Natural killer cell (primary cell): ENCODE data around the gene IGSF9. TPM values are rescaled to one million over a fixed set of nuclear protein-coding genes. Genes with fewer than 3 reads are reported as not detected.

ENCODE experiments used
- ATAC-seq, 3 donors: fragments of 150-1000 bp in 2 of 3; fragments of 200-7000 bp in 1 of 3; cut with Tn5 transposase; 1 replicate in 1 of 3; 2 replicates in 2 of 3; pipeline ENCODE4 v1.10.0; 2021; ENCODE audit warnings: mild to moderate bottlenecking in 2 of 3, moderate library complexity in 2 of 3
- DNase-seq, 2 donors: peaks; one replicate each; pipeline versions ENCODE4 v3.0.0 to v3.0.0-alpha.2; 2013 to 2021; ENCODE audit warnings: mixed read lengths in 1 of 2
- H3K27ac ChIP-seq: one replicate; pipeline ENCODE4 v1.5.1; 2013; ENCODE audit warnings: mild to moderate bottlenecking, low read length
- H3K27me3 ChIP-seq: one replicate; pipeline ENCODE4 v1.6.1; 2013; ENCODE audit warnings: low read length; ENCODE audit not compliant: control insufficient read depth, insufficient read depth
- H3K36me3 ChIP-seq: one replicate; pipeline ENCODE4 v1.6.1; 2013; ENCODE audit warnings: low read length; ENCODE audit not compliant: control insufficient read depth, insufficient read depth
- H3K4me1 ChIP-seq: one replicate; pipeline ENCODE4 v1.6.1; 2013; ENCODE audit warnings: low read length; ENCODE audit not compliant: control insufficient read depth, insufficient read depth
- H3K4me3 ChIP-seq: one replicate; pipeline ENCODE4 v1.5.1; 2013; ENCODE audit warnings: low read length
- H3K9me3 ChIP-seq: one replicate; pipeline ENCODE4 v1.6.1; 2013; ENCODE audit warnings: low read length; ENCODE audit not compliant: control insufficient read depth, insufficient read depth
- H3K27ac Mint-ChIP-seq, 2 donors: one replicate each; pipeline ENCODE4 v1.8.0; 2022; ENCODE audit warnings: mild to moderate bottlenecking in 2 of 2, mixed read lengths in 2 of 2, moderate library complexity in 1 of 2
- H3K27me3 Mint-ChIP-seq, 2 donors: one replicate each; pipeline ENCODE4 v1.8.0; 2022; ENCODE audit warnings: low read depth in 2 of 2, mixed read lengths in 2 of 2
- H3K36me3 Mint-ChIP-seq: one replicate; pipeline ENCODE4 v1.8.0; 2022; ENCODE audit warnings: mixed read lengths
- H3K4me1 Mint-ChIP-seq, 2 donors: one replicate each; pipeline ENCODE4 v1.8.0; 2022; ENCODE audit warnings: mixed read lengths in 2 of 2
- H3K4me3 Mint-ChIP-seq: one replicate; pipeline ENCODE4 v1.8.0; 2022; ENCODE audit warnings: mild to moderate bottlenecking, moderate library complexity, mixed read lengths
- H3K9me3 Mint-ChIP-seq, 2 donors: one replicate each; pipeline ENCODE4 v1.8.0; 2022; ENCODE audit warnings: mixed read lengths in 2 of 2
- CTCF ChIP-seq: fragments of 200-600 bp; IDR thresholded peaks from one replicate; pipeline ENCODE4 v1.8.0; 2022; ENCODE audit warnings: antibody characterized with exemption
- WGBS: methylation state at CpG from one replicate; pipeline ENCODE4 v1.1.7; 2013; ENCODE audit warnings: missing lambda C conversion rate; ENCODE audit not compliant: insufficient coverage; 5-methylcytosine and 5-hydroxymethylcytosine counted together
- intact Hi-C: fragments of 100-400 bp; cut with micrococcal nuclease; formaldehyde crosslinking; loops from one replicate; pipeline ENCODE4 v1.14.2; 2022
- total RNA-seq, 4 donors: library from RNA; stranded (reverse); fragments of 120-200 nt in 1 of 4; gene quantifications; one replicate each; pipeline versions ENCODE4 v1.2.3 to v1.2.4, GENCODE V29; 2013 to 2022

Gene IGSF9
- total RNA-seq, 3 donors from 2014 or later (not counting 1 experiment from before 2014, with no cell fraction given), result not detected

GRCh38 chr1:159920651-159921050 lies 24.8 kb downstream of the IGSF9 start:
- DNase-seq (no peak), ATAC-seq (no peak)
- no peaks in the 10 kb centered on the region for H3K9me3 ChIP-seq
- Mint-ChIP-seq H3K9me3 (no peaks in the 10 kb centered on the region), H3K36me3 (peaks cover 9% of the 10 kb centered on the region), H3K4me1 (peaks cover 66 to 87% of the 10 kb centered on the region in 2 donors), H3K4me3 (peak overlapping the region; percentile 94), H3K27me3 (peaks cover 0 to 2% of the 10 kb centered on the region in 2 donors), H3K27ac (peak overlapping the region; percentile 93 to 98)
- H3K36me3 ChIP-seq, result peaks cover 45% of the 10 kb centered on the region
- WGBS, result 77% methylated on average over 1 of the region's 1 CpG
- H3K27me3 ChIP-seq, result no peaks in the 10 kb centered on the region
- no peak for TF ChIP-seq CTCF
- H3K27ac ChIP-seq, result peak overlapping the region; percentile 98
- intact Hi-C loops, result loop anchor here (5.0 kb wide), 1 partner anchor 342 kb away; the partner anchor contains the start of gene DCAF8
- H3K4me1 ChIP-seq, result peaks cover 54% of the 10 kb centered on the region
- no peak overlapping the region for H3K4me3 ChIP-seq

GRCh38 chr1:159920202-159920601 lies 25.2 kb downstream of the IGSF9 start:
- Histone ChIP-seq H3K4me1 (peaks cover 51% of the 10 kb centered on the region), H3K4me3 (no peak overlapping the region), H3K36me3 (peaks cover 45% of the 10 kb centered on the region), H3K9me3 (no peaks in the 10 kb centered on the region), H3K27me3 (no peaks in the 10 kb centered on the region), H3K27ac (no peak overlapping the region)
- no peak for DNase-seq
- Mint-ChIP-seq H3K27me3 (peaks cover 0 to 2% of the 10 kb centered on the region in 2 donors), H3K27ac (peak overlapping the region; percentile 93 to 98), H3K4me3 (no peak overlapping the region), H3K4me1 (peaks cover 61 to 82% of the 10 kb centered on the region in 2 donors), H3K9me3 (no peaks in the 10 kb centered on the region), H3K36me3 (peaks cover 9% of the 10 kb centered on the region)
- ATAC-seq, result no peak
- 97% methylated on average over 10 of the region's 10 CpGs for WGBS
- no peak for TF ChIP-seq CTCF
- intact Hi-C loops, result loop anchor here (5.0 kb wide), 1 partner anchor 342 kb away; the partner anchor contains the start of gene DCAF8

- Histone ChIP-seq H3K36me3 (peaks cover 45% of the 10 kb centered on the region), H3K27ac (no peak overlapping the region)
- H3K36me3 Mint-ChIP-seq, result peaks cover 9% of the 10 kb centered on the region
These were observed 26.1 kb downstream of the IGSF9 start for GRCh38 chr1:159919236-159919865.

More at GRCh38 chr1:159919236-159919865, 26.1 kb downstream of the IGSF9 start:
- Mint-ChIP-seq H3K27ac (peak overlapping the region; percentile 93 to 98), H3K4me3 (no peak overlapping the region), H3K4me1 (peaks cover 60 to 79% of the 10 kb centered on the region in 2 donors), H3K9me3 (no peaks in the 10 kb centered on the region), H3K27me3 (peaks cover 0 to 2% of the 10 kb centered on the region in 2 donors)
- ATAC-seq, result no peak
- no peaks in the 10 kb centered on the region for H3K9me3 ChIP-seq
- no peaks in the 10 kb centered on the region for H3K27me3 ChIP-seq
- TF ChIP-seq CTCF, result no peak
- H3K4me1 ChIP-seq, result peaks cover 49% of the 10 kb centered on the region
- no peak overlapping the region for H3K4me3 ChIP-seq
- intact Hi-C loops, result no loop called here
- 97% methylated on average over 10 of the region's 10 CpGs for WGBS
- no peak for DNase-seq
